ENCODE measurements around the gene CNTN1. TPM values are rescaled to one million over a fixed set of nuclear protein-coding genes. Genes with fewer than 3 reads are reported as not detected.

Gene CNTN1
- polyA plus RNA-seq, 1 of the 3 experiments (the other 2 are of a cell fraction), result 0.13 TPM

DNA sequence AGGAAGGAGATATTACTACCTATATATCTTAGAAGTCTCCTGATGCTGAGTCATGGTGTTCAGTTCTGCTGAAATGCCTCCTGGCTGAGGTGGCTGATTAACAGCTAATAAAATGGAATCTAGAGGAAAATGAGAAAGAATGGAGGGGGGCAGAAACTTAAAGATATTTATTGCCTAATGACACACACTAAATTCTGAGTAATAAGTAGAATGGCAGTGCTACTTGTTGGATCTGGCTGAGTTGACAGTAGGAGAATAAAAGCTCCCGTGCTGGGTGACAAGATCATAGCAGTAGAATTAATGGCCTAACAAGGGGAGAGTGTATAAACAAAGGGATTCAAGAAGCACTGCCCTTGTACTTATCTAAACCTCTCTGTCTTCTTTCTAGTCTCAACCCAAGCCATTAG, 137.5 kb downstream of the CNTN1 start:
- H3K4me2 ChIP-seq, result no peak overlapping the region
- WGBS (ENCODE audit: low lambda C conversion rate), result 28% methylated on average over 1 of the region's 1 CpG
- H3K27ac ChIP-seq (ENCODE audit: low read depth in 2 of 2, low read length in 1 of 2), result no peak overlapping the region
- ChIA-PET CTCF (no interaction called here), POLR2A (no interaction called here)
- no peaks in the 10 kb centered on the region for H3K36me3 ChIP-seq (replicated peaks in 1 of 2; ENCODE audit: control insufficient read depth in 1 of 2, insufficient read depth in 2 of 2, low read length in 1 of 2)
- no peak overlapping the region for H2AFZ ChIP-seq (ENCODE audit: low read depth)
- DNase-seq, result no peak
- H3K9ac ChIP-seq, result no peak overlapping the region
- peaks cover 0 to 2% of the 10 kb centered on the region in 2 experiments; a peak in 2 of 4 replicates for H3K4me1 ChIP-seq (ENCODE audit: control insufficient read depth in 1 of 2, insufficient read depth in 2 of 2, low read depth in 1 of 2, low read length in 1 of 2)
- no peaks in the 10 kb centered on the region for H3K9me3 ChIP-seq
- peaks cover 5% of the 10 kb centered on the region for H3F3A ChIP-seq (replicated peaks; ENCODE audit: insufficient read depth)
- H3K79me2 ChIP-seq (ENCODE audit: insufficient read depth), result no peaks in the 10 kb centered on the region
- no peaks in the 10 kb centered on the region for H3K9me2 ChIP-seq
- H3K4me3 ChIP-seq (ENCODE audit: low read depth in 2 of 2, low read length in 1 of 2), result no peak overlapping the region
- H4K20me1 ChIP-seq (ENCODE audit: insufficient read depth), result no peaks in the 10 kb centered on the region
- TF ChIP-seq, protein P1, sequence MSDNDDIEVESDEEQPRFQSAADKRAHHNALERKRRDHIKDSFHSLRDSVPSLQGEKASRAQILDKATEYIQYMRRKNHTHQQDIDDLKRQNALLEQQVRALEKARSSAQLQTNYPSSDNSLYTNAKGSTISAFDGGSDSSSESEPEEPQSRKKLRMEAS (IDR thresholded peaks at IDR 0.05; ENCODE audit: low read depth), result no peak
- TF ChIP-seq TEAD4 (IDR thresholded peaks at IDR 0.05; ENCODE audit: borderline replicate concordance, insufficient read depth) (no peak), YY1 (IDR thresholded peaks at IDR 0.05; ENCODE audit: low read depth) (no peak), RXRA (IDR thresholded peaks at IDR 0.05; ENCODE audit: borderline replicate concordance, low read depth) (no peak), FOSL2 (IDR thresholded peaks at IDR 0.05; ENCODE audit: borderline replicate concordance, low read depth) (no peak), RCOR1 (IDR thresholded peaks at IDR 0.05; ENCODE audit: low read length) (no peak), EP300 (IDR thresholded peaks at IDR 0.05; ENCODE audit: borderline replicate concordance in 1 of 2, low read depth in 1 of 2, low read length in 1 of 2) (no peak), MEF2A (IDR thresholded peaks at IDR 0.05; ENCODE audit: borderline replicate concordance, low read depth) (no peak)
- TF ChIP-seq, protein P2, sequence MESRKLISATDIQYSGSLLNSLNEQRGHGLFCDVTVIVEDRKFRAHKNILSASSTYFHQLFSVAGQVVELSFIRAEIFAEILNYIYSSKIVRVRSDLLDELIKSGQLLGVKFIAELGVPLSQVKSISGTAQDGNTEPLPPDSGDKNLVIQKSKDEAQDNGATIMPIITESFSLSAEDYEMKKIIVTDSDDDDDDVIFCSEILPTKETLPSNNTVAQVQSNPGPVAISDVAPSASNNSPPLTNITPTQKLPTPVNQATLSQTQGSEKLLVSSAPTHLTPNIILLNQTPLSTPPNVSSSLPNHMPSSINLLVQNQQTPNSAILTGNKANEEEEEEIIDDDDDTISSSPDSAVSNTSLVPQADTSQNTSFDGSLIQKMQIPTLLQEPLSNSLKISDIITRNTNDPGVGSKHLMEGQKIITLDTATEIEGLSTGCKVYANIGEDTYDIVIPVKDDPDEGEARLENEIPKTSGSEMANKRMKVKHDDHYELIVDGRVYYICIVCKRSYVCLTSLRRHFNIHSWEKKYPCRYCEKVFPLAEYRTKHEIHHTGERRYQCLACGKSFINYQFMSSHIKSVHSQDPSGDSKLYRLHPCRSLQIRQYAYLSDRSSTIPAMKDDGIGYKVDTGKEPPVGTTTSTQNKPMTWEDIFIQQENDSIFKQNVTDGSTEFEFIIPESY (IDR thresholded peaks at IDR 0.05; ENCODE audit: borderline replicate concordance, low read depth), result no peak
- TF ChIP-seq, protein P3, sequence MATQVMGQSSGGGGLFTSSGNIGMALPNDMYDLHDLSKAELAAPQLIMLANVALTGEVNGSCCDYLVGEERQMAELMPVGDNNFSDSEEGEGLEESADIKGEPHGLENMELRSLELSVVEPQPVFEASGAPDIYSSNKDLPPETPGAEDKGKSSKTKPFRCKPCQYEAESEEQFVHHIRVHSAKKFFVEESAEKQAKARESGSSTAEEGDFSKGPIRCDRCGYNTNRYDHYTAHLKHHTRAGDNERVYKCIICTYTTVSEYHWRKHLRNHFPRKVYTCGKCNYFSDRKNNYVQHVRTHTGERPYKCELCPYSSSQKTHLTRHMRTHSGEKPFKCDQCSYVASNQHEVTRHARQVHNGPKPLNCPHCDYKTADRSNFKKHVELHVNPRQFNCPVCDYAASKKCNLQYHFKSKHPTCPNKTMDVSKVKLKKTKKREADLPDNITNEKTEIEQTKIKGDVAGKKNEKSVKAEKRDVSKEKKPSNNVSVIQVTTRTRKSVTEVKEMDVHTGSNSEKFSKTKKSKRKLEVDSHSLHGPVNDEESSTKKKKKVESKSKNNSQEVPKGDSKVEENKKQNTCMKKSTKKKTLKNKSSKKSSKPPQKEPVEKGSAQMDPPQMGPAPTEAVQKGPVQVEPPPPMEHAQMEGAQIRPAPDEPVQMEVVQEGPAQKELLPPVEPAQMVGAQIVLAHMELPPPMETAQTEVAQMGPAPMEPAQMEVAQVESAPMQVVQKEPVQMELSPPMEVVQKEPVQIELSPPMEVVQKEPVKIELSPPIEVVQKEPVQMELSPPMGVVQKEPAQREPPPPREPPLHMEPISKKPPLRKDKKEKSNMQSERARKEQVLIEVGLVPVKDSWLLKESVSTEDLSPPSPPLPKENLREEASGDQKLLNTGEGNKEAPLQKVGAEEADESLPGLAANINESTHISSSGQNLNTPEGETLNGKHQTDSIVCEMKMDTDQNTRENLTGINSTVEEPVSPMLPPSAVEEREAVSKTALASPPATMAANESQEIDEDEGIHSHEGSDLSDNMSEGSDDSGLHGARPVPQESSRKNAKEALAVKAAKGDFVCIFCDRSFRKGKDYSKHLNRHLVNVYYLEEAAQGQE (IDR thresholded peaks at IDR 0.05; ENCODE audit: low read depth, low read length), result no peak
- TF ChIP-seq, protein P4, sequence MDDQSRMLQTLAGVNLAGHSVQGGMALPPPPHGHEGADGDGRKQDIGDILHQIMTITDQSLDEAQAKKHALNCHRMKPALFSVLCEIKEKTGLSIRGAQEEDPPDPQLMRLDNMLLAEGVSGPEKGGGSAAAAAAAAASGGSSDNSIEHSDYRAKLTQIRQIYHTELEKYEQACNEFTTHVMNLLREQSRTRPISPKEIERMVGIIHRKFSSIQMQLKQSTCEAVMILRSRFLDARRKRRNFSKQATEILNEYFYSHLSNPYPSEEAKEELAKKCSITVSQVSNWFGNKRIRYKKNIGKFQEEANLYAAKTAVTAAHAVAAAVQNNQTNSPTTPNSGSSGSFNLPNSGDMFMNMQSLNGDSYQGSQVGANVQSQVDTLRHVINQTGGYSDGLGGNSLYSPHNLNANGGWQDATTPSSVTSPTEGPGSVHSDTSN (IDR thresholded peaks at IDR 0.05), result no peak
- H3K27me3 ChIP-seq (ENCODE audit: insufficient read depth), result no peaks in the 10 kb centered on the region
